SK-N-SH (cell line): ENCODE results near the gene XCL1. TPM values are rescaled to one million over a fixed set of nuclear protein-coding genes. Genes with fewer than 3 reads are reported as not detected.

ENCODE experiments used
- CTCF ChIA-PET: fragments of 300-600, 350-600 bp; formaldehyde crosslinking; extraction: SDS; loops from one replicate; lab custom pipeline; 2021; lab: Yijun Ruan, JAX
- POLR2A ChIA-PET: fragments of 350-600 bp; sonication (Branson Sonifier 250); formaldehyde crosslinking; extraction: SDS; loops from one replicate; lab custom pipeline; 2020; ENCODE audit warnings: antibody characterized with exemption, inconsistent platforms; lab: Yijun Ruan, JAX
- DNase-seq: peaks from one replicate; pipeline ENCODE4 v3.0.0; 2012
- H2AFZ ChIP-seq: fragments of 200-600 bp; sonication (generic); 2 replicates; pipeline ENCODE4 v1.8.1; 2016; ENCODE audit warnings: antibody characterized with exemption, mild to moderate bottlenecking, low read depth
- H3F3A ChIP-seq: fragments of 200-600 bp; sonication (generic); replicated peaks from 2 replicates; pipeline ENCODE3; 2016; ENCODE audit warnings: antibody characterized with exemption, mild to moderate bottlenecking; ENCODE audit not compliant: insufficient read depth
- H3K27ac ChIP-seq, 2 experiments: fragments of 200-500 bp in 1 of 2; fragments of 200-600 bp in 1 of 2; sonication (Bioruptor generic) in 1 of 2; sonication (generic), shearing (Covaris generic) in 1 of 2; 2 replicates each; pipeline versions ENCODE4 v1.5.1 to v1.6.1; 2014 to 2016; ENCODE audit warnings: low read depth in 2 of 2, inconsistent platforms in 1 of 2, low read length in 1 of 2, mild to moderate bottlenecking in 1 of 2, mixed read lengths in 1 of 2
- H3K27me3 ChIP-seq: fragments of 200-600 bp; sonication (generic), shearing (Covaris generic); 2 replicates; pipeline ENCODE4 v1.6.1; 2016; ENCODE audit warnings: mixed run types; ENCODE audit not compliant: insufficient read depth
- H3K36me3 ChIP-seq, 2 experiments: fragments of 200-500 bp in 1 of 2; fragments of 200-600 bp in 1 of 2; sonication (Bioruptor generic) in 1 of 2; sonication (generic) in 1 of 2; replicated peaks in 1 of 2; 2 replicates each; pipeline versions ENCODE3 to v1.5.1; 2014 to 2016; ENCODE audit warnings: low read length in 1 of 2, mild to moderate bottlenecking in 1 of 2; ENCODE audit not compliant: insufficient read depth in 2 of 2, control insufficient read depth in 1 of 2
- H3K4me1 ChIP-seq, 2 experiments: fragments of 200-500 bp in 1 of 2; fragments of 200-600 bp in 1 of 2; sonication (Bioruptor generic) in 1 of 2; sonication (generic), shearing (Covaris generic) in 1 of 2; 2 replicates each; pipeline versions ENCODE4 v1.5.1 to v1.6.1; 2014 to 2016; ENCODE audit warnings: low read depth in 1 of 2, low read length in 1 of 2, mixed run types in 1 of 2; ENCODE audit not compliant: insufficient read depth in 2 of 2, control insufficient read depth in 1 of 2
- H3K4me2 ChIP-seq: fragments of 200-600 bp; sonication (generic), shearing (Covaris generic); 2 replicates; pipeline ENCODE4 v1.6.1; 2017; ENCODE audit warnings: mixed run types
- H3K4me3 ChIP-seq, 2 experiments: fragments of 200-500 bp in 1 of 2; fragments of 200-600 bp in 1 of 2; sonication (Bioruptor generic) in 1 of 2; sonication (generic), shearing (Covaris generic) in 1 of 2; 2 replicates each; pipeline versions ENCODE4 v1.5.1 to v1.8.1; 2014 to 2016; ENCODE audit warnings: low read depth in 2 of 2, inconsistent platforms in 1 of 2, low read length in 1 of 2, mild to moderate bottlenecking in 1 of 2, mixed read lengths in 1 of 2, moderate library complexity in 1 of 2
- H3K79me2 ChIP-seq: fragments of 200-600 bp; sonication (generic); 2 replicates; pipeline ENCODE4 v1.8.1; 2017; ENCODE audit warnings: mild to moderate bottlenecking; ENCODE audit not compliant: insufficient read depth
- H3K9ac ChIP-seq: fragments of 200-600 bp; sonication (generic); 2 replicates; pipeline ENCODE4 v1.6.1; 2017; ENCODE audit warnings: mixed run types
- H3K9me2 ChIP-seq: fragments of 200-600 bp; sonication (generic); 2 replicates; pipeline ENCODE4 v1.6.1; 2017; ENCODE audit warnings: mixed run types
- H3K9me3 ChIP-seq: fragments of 200-600 bp; sonication (generic); 2 replicates; pipeline ENCODE4 v1.6.1; 2017; ENCODE audit warnings: mixed run types, mild to moderate bottlenecking, moderate library complexity
- H4K20me1 ChIP-seq: fragments of 200-600 bp; sonication (generic); 2 replicates; pipeline ENCODE4 v1.6.1; 2017; ENCODE audit warnings: mild to moderate bottlenecking, mixed run types; ENCODE audit not compliant: insufficient read depth
- CHD2 ChIP-seq: fragments of 150-350 bp; IDR thresholded peaks from 2 replicates; pipeline ENCODE4 v1.6.1; 2018; ENCODE audit warnings: low read length; ENCODE audit not compliant: partially characterized antibody
- ELF1 ChIP-seq: IDR thresholded peaks from 2 replicates; pipeline ENCODE4 v1.4.0; 2012
- EP300 ChIP-seq, 2 experiments: IDR thresholded peaks; 2 replicates each; pipeline versions ENCODE4 v1.4.0 to v1.6.1; 2012; ENCODE audit warnings: borderline replicate concordance in 1 of 2, low read depth in 1 of 2, low read length in 1 of 2
- FOXJ3 ChIP-seq: sonication (generic); formaldehyde crosslinking; IDR thresholded peaks from 2 replicates; pipeline ENCODE4 v1.5.1; 2020; ENCODE audit warnings: mild to moderate bottlenecking, missing genetic modification reagents
- GATA2 ChIP-seq: sonication (generic); formaldehyde crosslinking; IDR thresholded peaks from 2 replicates; pipeline ENCODE4 v1.5.0; 2020; ENCODE audit warnings: mild to moderate bottlenecking, missing genetic modification reagents
- NFIC ChIP-seq: IDR thresholded peaks from 2 replicates; pipeline ENCODE4 v1.4.0; 2012; ENCODE audit warnings: borderline replicate concordance
- NRF1 ChIP-seq: IDR thresholded peaks from 2 replicates; pipeline ENCODE4 v1.6.1; 2012; ENCODE audit warnings: low read depth, mild to moderate bottlenecking, low read length
- RAD21 ChIP-seq: IDR thresholded peaks from 2 replicates; pipeline ENCODE4 v1.6.1; 2012; ENCODE audit warnings: mild to moderate bottlenecking, low read length
- RFX5 ChIP-seq: IDR thresholded peaks from 2 replicates; pipeline ENCODE4 v1.6.1; 2012; ENCODE audit warnings: mild to moderate bottlenecking, improper control_type of control experiment, low read length
- RXRA ChIP-seq: IDR thresholded peaks from 2 replicates; pipeline ENCODE4 v1.4.0; 2012; ENCODE audit warnings: low read depth, mild to moderate bottlenecking, borderline replicate concordance
- TAF1 ChIP-seq: IDR thresholded peaks from 2 replicates; pipeline ENCODE4 v1.6.1; 2012; ENCODE audit warnings: low read depth, mild to moderate bottlenecking, low read length, moderate library complexity, borderline replicate concordance
- TEAD4 ChIP-seq: IDR thresholded peaks from 2 replicates; pipeline ENCODE4 v1.4.0; 2012; ENCODE audit warnings: mild to moderate bottlenecking, borderline replicate concordance; ENCODE audit not compliant: insufficient read depth
- YY1 ChIP-seq: IDR thresholded peaks from 2 replicates; pipeline ENCODE4 v1.4.0; 2012; ENCODE audit warnings: low read depth, mild to moderate bottlenecking
- WGBS: methylation state at CpG from one replicate; pipeline ENCODE4 v1.1.6; 2017; ENCODE audit warnings: low lambda C conversion rate; 5-methylcytosine and 5-hydroxymethylcytosine counted together
- polyA plus RNA-seq, 3 experiments: library from polyadenylated mRNA; depleted of rRNA; stranded (reverse); fragments of >200 nt; gene quantifications; 2 replicates each; pipeline ENCODE4 v1.2.3, GENCODE V29; 2012
- TF ChIP-seq, protein P1 (sequence below): IDR thresholded peaks from 2 replicates; pipeline ENCODE4 v1.6.1; 2012; ENCODE audit warnings: mild to moderate bottlenecking, low read depth, low read length, moderate library complexity
- TF ChIP-seq, protein P2 (sequence below): IDR thresholded peaks from 2 replicates; pipeline ENCODE4; 2012
- TF ChIP-seq, protein P3 (sequence below): IDR thresholded peaks from 2 replicates; pipeline ENCODE4 v1.4.0; 2012; ENCODE audit warnings: low read depth, borderline replicate concordance
- TF ChIP-seq, protein P4 (sequence below): IDR thresholded peaks from 2 replicates; pipeline ENCODE4 v1.4.0; 2012; ENCODE audit warnings: low read depth

XCL1 gene
- polyA plus RNA-seq, 1 of the 3 experiments (the other 2 are of a cell fraction), result not detected

DNA sequence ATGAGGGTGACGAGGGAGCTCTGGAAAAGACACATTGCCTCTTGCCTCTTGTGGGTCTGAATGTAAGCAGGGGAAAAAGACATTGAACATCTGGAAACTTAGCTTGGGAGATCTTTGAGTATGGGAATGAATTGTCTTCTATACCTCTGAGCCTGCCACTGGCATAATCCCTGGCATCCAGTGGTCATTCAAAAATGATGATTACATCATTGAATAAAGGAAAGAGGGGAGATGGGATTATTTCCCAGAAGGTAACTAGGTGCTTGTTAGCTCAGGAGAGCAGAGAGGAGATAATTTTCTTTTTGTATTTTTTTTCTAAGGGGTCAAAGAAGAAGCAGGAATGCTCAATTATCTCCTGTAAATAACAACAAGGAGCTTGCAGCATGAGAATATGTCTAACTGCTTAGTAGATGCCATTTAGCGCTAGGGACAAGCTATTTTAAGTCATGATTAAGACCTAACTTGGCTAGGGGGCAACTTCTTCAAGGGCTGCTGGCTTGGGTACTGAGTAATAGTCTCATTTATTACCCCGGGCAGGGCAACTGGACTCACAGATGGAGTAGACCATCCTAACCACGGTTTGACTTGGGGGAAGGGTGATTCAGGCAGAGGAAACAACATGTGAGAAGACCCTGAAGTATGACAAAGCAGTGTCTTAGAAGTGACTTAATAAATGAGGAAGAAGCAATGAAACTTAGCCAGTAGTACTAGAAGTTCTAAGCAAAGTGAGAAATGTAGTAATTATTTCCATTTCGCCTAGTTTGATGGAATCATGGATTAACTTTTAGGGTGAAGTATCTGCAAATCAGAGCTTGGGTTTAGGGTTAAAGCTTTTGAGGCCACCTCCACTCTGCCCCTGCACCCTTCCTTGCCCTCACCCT is 21.6 kb upstream of the XCL1 start:
- H2AFZ ChIP-seq, result no peak overlapping the region
- TF ChIP-seq, protein P1, sequence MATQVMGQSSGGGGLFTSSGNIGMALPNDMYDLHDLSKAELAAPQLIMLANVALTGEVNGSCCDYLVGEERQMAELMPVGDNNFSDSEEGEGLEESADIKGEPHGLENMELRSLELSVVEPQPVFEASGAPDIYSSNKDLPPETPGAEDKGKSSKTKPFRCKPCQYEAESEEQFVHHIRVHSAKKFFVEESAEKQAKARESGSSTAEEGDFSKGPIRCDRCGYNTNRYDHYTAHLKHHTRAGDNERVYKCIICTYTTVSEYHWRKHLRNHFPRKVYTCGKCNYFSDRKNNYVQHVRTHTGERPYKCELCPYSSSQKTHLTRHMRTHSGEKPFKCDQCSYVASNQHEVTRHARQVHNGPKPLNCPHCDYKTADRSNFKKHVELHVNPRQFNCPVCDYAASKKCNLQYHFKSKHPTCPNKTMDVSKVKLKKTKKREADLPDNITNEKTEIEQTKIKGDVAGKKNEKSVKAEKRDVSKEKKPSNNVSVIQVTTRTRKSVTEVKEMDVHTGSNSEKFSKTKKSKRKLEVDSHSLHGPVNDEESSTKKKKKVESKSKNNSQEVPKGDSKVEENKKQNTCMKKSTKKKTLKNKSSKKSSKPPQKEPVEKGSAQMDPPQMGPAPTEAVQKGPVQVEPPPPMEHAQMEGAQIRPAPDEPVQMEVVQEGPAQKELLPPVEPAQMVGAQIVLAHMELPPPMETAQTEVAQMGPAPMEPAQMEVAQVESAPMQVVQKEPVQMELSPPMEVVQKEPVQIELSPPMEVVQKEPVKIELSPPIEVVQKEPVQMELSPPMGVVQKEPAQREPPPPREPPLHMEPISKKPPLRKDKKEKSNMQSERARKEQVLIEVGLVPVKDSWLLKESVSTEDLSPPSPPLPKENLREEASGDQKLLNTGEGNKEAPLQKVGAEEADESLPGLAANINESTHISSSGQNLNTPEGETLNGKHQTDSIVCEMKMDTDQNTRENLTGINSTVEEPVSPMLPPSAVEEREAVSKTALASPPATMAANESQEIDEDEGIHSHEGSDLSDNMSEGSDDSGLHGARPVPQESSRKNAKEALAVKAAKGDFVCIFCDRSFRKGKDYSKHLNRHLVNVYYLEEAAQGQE, result no peak
- no peaks in the 10 kb centered on the region for H4K20me1 ChIP-seq
- POLR2A ChIA-PET, result no interaction called here
- no peak overlapping the region for H3K9ac ChIP-seq
- H3K9me3 ChIP-seq, result no peaks in the 10 kb centered on the region
- no peaks in the 10 kb centered on the region for H3K79me2 ChIP-seq
- H3K4me2 ChIP-seq, result no peak overlapping the region
- no peaks in the 10 kb centered on the region for H3K36me3 ChIP-seq
- CTCF ChIA-PET, result interaction anchor here (1.0 to 2.8 kb wide), 5 partner anchors 14 to 212 kb away, joined by 4 to 6 read pairs (median 4); no protein-coding TSS in a partner anchor
- 76% methylated on average over 5 of the region's 5 CpGs for WGBS
- H3K27me3 ChIP-seq, result no peaks in the 10 kb centered on the region
- DNase-seq, result no peak
- H3K4me3 ChIP-seq, result no peak overlapping the region
- no peak overlapping the region for H3K27ac ChIP-seq
- H3K4me1 ChIP-seq, result no peaks in the 10 kb centered on the region; a peak in 1 of 4 replicates
- no peaks in the 10 kb centered on the region for H3F3A ChIP-seq
- H3K9me2 ChIP-seq, result no peaks in the 10 kb centered on the region

DNA sequence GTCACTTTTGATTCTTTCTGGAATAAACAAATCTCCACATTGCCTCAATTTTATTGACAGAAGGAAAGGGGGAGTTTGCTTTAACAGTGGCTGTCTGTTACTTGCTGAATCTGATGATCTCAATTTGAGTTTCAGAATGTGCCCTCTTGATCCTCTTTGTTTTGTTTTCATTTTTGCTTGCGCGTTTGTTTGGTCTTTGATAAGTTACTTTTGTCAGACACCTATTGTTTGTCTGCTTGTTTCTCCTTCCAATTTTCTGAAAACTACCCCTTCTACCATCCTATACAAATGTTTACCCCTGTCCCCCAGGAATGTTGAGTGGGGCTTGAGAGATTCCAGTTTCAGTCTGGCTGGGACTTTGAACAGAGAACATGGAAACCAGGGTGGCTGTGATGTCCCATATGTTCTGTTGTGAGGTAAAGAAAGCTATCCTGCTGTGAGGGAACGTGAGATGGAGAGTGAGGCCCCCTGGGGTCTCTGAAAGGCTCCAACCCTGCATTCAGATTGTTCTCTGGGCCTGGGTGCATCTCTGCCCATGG is 20.8 kb upstream of the XCL1 start:
- Histone ChIP-seq H3F3A (no peaks in the 10 kb centered on the region), H3K79me2 (no peaks in the 10 kb centered on the region), H3K9ac (no peak overlapping the region), H3K9me2 (no peaks in the 10 kb centered on the region), H3K27ac (no peak overlapping the region), H3K9me3 (no peaks in the 10 kb centered on the region), H3K36me3 (no peaks in the 10 kb centered on the region), H2AFZ (no peak overlapping the region), H3K4me2 (no peak overlapping the region), H3K4me1 (no peaks in the 10 kb centered on the region; a peak in 1 of 4 replicates), H3K4me3 (no peak overlapping the region), H3K27me3 (no peaks in the 10 kb centered on the region), H4K20me1 (no peaks in the 10 kb centered on the region)
- ChIA-PET CTCF (interaction anchor here (1.1 to 2.8 kb wide), 3 partner anchors 48 to 213 kb away, joined by 3 to 6 read pairs (median 4); no protein-coding TSS in a partner anchor), POLR2A (no interaction called here)
- TF ChIP-seq TAF1 (no peak), YY1 (no peak), RAD21 (no peak), NFIC (no peak), RFX5 (no peak), TEAD4 (no peak), RXRA (no peak), FOXJ3 (CRISPR knock-in tag) (no peak), ELF1 (no peak), NRF1 (no peak), EP300 (IDR thresholded peaks at IDR 0.05; ENCODE audit: borderline replicate concordance in 1 of 2, low read depth in 1 of 2, low read length in 1 of 2) (no peak), GATA2 (CRISPR knock-in tag) (no peak), CHD2 (no peak)
- TF ChIP-seq, protein P2, sequence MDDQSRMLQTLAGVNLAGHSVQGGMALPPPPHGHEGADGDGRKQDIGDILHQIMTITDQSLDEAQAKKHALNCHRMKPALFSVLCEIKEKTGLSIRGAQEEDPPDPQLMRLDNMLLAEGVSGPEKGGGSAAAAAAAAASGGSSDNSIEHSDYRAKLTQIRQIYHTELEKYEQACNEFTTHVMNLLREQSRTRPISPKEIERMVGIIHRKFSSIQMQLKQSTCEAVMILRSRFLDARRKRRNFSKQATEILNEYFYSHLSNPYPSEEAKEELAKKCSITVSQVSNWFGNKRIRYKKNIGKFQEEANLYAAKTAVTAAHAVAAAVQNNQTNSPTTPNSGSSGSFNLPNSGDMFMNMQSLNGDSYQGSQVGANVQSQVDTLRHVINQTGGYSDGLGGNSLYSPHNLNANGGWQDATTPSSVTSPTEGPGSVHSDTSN, result no peak
- TF ChIP-seq, protein P3, sequence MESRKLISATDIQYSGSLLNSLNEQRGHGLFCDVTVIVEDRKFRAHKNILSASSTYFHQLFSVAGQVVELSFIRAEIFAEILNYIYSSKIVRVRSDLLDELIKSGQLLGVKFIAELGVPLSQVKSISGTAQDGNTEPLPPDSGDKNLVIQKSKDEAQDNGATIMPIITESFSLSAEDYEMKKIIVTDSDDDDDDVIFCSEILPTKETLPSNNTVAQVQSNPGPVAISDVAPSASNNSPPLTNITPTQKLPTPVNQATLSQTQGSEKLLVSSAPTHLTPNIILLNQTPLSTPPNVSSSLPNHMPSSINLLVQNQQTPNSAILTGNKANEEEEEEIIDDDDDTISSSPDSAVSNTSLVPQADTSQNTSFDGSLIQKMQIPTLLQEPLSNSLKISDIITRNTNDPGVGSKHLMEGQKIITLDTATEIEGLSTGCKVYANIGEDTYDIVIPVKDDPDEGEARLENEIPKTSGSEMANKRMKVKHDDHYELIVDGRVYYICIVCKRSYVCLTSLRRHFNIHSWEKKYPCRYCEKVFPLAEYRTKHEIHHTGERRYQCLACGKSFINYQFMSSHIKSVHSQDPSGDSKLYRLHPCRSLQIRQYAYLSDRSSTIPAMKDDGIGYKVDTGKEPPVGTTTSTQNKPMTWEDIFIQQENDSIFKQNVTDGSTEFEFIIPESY, result no peak
- TF ChIP-seq, protein P4, sequence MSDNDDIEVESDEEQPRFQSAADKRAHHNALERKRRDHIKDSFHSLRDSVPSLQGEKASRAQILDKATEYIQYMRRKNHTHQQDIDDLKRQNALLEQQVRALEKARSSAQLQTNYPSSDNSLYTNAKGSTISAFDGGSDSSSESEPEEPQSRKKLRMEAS, result no peak
- 78% methylated on average over 3 of the region's 3 CpGs for WGBS
- DNase-seq, result no peak
